Ascending aorta (tissue), 2 donors: ENCODE measurements around the gene SV2C. TPM values are rescaled to one million over a fixed set of nuclear protein-coding genes. Genes with fewer than 3 reads are reported as not detected.

Experiments
- DNase-seq, 2 donors: peaks; one replicate each; pipeline ENCODE4 v3.0.0-alpha.2; 2019; ENCODE audit warnings: low spot score in 2 of 2
- H3K27ac ChIP-seq, 2 donors: fragments of 200-600 bp; sonication (generic); one replicate each; pipeline ENCODE4 v1.5.1; 2016 to 2017; ENCODE audit warnings: mild to moderate bottlenecking in 1 of 2
- H3K27me3 ChIP-seq: fragments of 200-600 bp; sonication (generic); one replicate; pipeline ENCODE4 v1.5.1; 2017
- H3K36me3 ChIP-seq, 2 donors: fragments of 200-600 bp; sonication (generic); one replicate each; pipeline ENCODE4 v1.5.1; 2016
- H3K4me1 ChIP-seq, 2 donors: fragments of 200-600 bp; sonication (generic); one replicate each; pipeline ENCODE4 v1.5.1; 2016 to 2017; ENCODE audit warnings: mild to moderate bottlenecking in 1 of 2
- H3K4me3 ChIP-seq, 2 donors: fragments of 200-600 bp; sonication (generic); one replicate each; pipeline ENCODE4 v1.5.1; 2016 to 2017; ENCODE audit warnings: mild to moderate bottlenecking in 1 of 2
- H3K9me3 ChIP-seq, 2 donors: fragments of 200-600 bp; sonication (generic); one replicate each; pipeline ENCODE4 v1.5.1; 2016
- intact Hi-C: fragments of 100-400 bp; cut with DNase I; formaldehyde crosslinking; loops from one replicate; pipeline ENCODE4 v1.15.1; 2023
- total RNA-seq: library from RNA; depleted of rRNA; stranded (reverse); fragments of >200 nt; gene quantifications from one replicate; pipeline ENCODE4 v1.1.0, GENCODE V29; 2016
- TF ChIP-seq, protein P1 (sequence below), 3 experiments: fragments of 200-600 bp in 2 of 3; fragments of 450-650 bp in 1 of 3; sonication (generic) in 2 of 3; IDR thresholded peaks; one replicate each; pipeline ENCODE4 v1.5.1; 2016 to 2019; ENCODE audit warnings: antibody characterized with exemption in 3 of 3, mild to moderate bottlenecking in 1 of 3, moderate library complexity in 1 of 3

The SV2C gene
- total RNA-seq, 1 donor from 2014 or later = not detected

DNA sequence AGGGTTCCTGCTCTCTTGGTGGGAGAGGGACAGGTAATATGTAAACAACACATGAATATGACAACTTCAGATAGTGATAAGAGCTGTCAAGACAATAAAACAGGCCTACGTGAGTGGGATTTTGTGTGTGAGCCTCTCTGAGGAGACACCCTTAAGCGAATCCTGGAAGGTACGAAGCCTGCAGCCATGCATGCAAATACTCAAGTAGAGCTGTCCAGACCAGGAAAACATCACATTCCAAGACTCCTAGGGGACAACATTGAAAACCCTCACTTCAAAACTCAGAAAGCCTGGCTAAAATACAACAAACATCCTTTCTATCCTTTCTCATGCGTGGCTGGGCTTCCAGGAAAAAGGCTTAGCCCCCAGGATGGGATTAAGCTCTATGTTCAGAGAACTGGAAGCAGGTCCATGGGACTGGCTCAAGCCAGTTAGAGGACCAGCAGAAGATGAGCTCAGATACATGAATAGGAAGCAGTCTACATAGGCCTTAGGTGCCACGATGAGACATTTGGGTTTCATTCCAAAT lies 195.1 kb downstream of the SV2C start:
- H3K4me1 ChIP-seq = no peaks in the 10 kb centered on the region
- no peaks in the 10 kb centered on the region for H3K9me3 ChIP-seq
- no peaks in the 10 kb centered on the region for H3K27me3 ChIP-seq
- intact Hi-C loops = no loop called here
- TF ChIP-seq, protein P1, sequence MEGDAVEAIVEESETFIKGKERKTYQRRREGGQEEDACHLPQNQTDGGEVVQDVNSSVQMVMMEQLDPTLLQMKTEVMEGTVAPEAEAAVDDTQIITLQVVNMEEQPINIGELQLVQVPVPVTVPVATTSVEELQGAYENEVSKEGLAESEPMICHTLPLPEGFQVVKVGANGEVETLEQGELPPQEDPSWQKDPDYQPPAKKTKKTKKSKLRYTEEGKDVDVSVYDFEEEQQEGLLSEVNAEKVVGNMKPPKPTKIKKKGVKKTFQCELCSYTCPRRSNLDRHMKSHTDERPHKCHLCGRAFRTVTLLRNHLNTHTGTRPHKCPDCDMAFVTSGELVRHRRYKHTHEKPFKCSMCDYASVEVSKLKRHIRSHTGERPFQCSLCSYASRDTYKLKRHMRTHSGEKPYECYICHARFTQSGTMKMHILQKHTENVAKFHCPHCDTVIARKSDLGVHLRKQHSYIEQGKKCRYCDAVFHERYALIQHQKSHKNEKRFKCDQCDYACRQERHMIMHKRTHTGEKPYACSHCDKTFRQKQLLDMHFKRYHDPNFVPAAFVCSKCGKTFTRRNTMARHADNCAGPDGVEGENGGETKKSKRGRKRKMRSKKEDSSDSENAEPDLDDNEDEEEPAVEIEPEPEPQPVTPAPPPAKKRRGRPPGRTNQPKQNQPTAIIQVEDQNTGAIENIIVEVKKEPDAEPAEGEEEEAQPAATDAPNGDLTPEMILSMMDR (IDR thresholded peaks at IDR 0.05) = no peak
- H3K36me3 ChIP-seq = no peaks in the 10 kb centered on the region
- no peak overlapping the region for H3K27ac ChIP-seq
- no peak overlapping the region for H3K4me3 ChIP-seq
- no peak for DNase-seq

DNA sequence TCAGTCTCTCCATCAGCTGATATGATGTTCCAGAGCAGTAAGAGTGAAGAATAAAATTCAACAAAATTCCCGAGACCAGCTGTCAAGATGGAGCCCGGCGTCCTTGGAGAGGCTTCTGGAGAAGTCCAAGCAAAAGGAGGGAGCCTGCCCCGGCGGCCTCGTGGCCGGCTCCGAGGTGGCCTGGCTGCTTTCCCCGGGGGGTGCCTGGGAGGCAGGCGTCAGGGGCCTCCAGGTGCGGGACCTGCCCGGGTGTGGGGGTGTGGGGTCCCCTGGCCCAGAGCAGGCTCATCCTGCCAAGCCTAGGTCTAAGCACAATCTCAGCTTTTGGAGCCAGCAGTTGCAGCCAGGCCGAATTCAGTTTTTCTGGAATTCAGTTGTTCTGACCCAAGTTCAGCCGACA lies 197.3 kb downstream of the SV2C start:
- intact Hi-C loops = no loop called here
- H3K9me3 ChIP-seq = no peaks in the 10 kb centered on the region
- DNase-seq = no peak
- TF ChIP-seq, protein P1 (IDR thresholded peaks at IDR 0.05) = no peak
- no peak overlapping the region for H3K4me3 ChIP-seq
- H3K36me3 ChIP-seq = no peaks in the 10 kb centered on the region
- no peaks in the 10 kb centered on the region for H3K4me1 ChIP-seq
- no peak overlapping the region for H3K27ac ChIP-seq
- no peaks in the 10 kb centered on the region for H3K27me3 ChIP-seq

DNA sequence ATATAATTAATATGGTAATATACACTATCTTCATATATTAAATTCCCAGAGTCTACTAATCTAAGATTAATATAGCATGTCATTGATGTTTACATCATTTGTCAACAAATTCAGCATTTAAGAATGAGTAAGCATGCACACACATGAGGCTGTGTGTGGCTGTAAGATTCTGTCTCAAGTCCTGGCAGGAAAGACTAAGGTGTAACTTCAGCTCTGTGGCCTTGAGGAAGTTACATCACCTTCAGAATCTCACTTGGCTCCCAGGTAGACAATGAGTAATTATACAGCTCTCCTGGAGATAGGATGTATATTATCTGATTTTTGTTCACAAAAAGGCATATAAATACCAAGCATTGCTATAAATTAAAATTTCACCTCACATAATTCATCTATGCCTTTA lies 200.5 kb downstream of the SV2C start:
- Histone ChIP-seq H3K27ac (no peak overlapping the region), H3K9me3 (no peaks in the 10 kb centered on the region), H3K4me3 (no peak overlapping the region), H3K27me3 (no peaks in the 10 kb centered on the region), H3K4me1 (no peaks in the 10 kb centered on the region), H3K36me3 (no peaks in the 10 kb centered on the region)
- TF ChIP-seq, protein P1 (IDR thresholded peaks at IDR 0.05) = no peak
- DNase-seq = no peak
- intact Hi-C loops = no loop called here

DNA sequence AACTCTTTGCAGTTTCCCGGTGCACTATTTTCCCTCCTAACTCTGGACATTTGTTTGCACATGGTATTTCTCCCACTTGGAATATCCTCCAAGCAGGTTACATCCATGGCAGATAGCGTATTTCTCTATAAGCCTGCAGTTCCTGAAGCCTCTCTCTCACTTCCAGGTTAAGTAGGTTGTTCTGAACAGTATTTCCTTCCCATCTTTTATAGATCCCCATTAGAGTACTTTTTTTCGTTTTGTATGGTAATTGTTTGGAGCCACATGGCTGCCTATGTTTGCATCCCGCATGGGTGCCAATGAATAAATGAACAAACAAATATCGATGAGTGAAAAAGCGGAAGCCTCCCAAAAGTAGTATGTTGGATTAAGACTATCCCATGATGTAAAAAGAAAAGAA lies 206.5 kb downstream of the SV2C start:
- Histone ChIP-seq H3K4me1 (no peaks in the 10 kb centered on the region), H3K36me3 (no peaks in the 10 kb centered on the region), H3K9me3 (no peaks in the 10 kb centered on the region), H3K27ac (no peak overlapping the region), H3K27me3 (no peaks in the 10 kb centered on the region), H3K4me3 (no peak overlapping the region)
- TF ChIP-seq, protein P1 (IDR thresholded peaks at IDR 0.05) = no peak
- no peak for DNase-seq
- intact Hi-C loops = no loop called here

DNA sequence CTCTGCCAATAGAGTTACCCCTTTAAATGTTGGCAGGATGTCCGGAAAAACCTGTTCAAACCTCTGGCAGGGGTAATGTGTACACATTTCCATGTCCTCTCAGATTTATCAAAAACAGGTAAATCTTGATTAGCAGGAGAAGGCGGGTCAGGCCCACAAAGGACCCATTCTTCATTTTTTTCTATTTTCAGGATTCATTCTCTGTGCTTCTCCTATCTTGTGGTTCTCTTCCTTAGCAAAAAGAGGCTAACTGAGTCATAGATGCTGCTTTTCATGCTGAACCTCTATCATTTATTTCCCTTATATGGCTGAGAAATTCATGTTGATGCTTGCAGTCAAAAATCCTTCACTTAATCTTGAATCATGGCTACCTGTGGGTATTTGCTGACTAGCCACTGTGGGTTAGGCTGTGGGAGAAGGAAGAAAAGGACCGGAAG lies 207.2 kb downstream of the SV2C start:
- H3K4me3 ChIP-seq = no peak overlapping the region
- H3K27ac ChIP-seq = no peak overlapping the region
- intact Hi-C loops = no loop called here
- no peaks in the 10 kb centered on the region for H3K4me1 ChIP-seq
- no peaks in the 10 kb centered on the region for H3K36me3 ChIP-seq
- TF ChIP-seq, protein P1 (IDR thresholded peaks at IDR 0.05) = no peak
- DNase-seq = no peak
- no peaks in the 10 kb centered on the region for H3K27me3 ChIP-seq
- no peaks in the 10 kb centered on the region for H3K9me3 ChIP-seq
